ENCODE measurements around the gene AKTIP.
"Not testable (repeated sequence)": the region's sequence is repeated elsewhere in the genome, so short reads cannot be mapped to it uniquely, and the experiment has no call there.

GRCh38 chr16:53539346-53539745, 36.3 kb upstream of the AKTIP start:
- TF ChIP-seq POLR2A, CTCF (IDR thresholded peaks at IDR 0.05): not testable (repeated sequence)
